Activated gamma-delta T cell treated with anti-CD3 and anti-CD28 coated beads, Interleukin-2, amount 50 U/mL, for 16 hours (primary cell): ENCODE results near the gene MPPED1.

Experiments used
- DNase-seq: peaks from one replicate; pipeline ENCODE4 v3.0.0-alpha.2; 2020; ENCODE audit warnings: low read depth

MPPED1 gene

DNA sequence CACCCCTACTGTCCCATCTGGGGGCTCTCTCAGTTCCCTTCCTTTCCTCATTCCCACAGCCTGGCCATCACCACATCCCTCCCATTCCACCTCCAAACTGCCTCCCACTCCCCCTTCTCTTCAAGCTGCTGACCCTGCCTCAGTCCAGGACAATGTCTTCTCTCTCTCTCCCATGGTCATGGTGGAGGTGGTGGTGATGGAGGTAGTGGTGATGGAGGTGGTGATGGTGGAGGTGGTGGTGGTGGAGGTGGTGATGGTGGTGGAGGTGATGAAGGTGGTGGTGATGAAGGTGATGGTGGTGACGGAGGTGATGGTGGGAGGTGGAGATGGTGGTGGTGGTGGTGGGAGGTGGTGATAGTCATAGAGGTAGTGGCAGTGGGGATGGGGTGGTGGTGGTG lies 87.0 kb downstream of the MPPED1 start:
- no peak for DNase-seq

DNA sequence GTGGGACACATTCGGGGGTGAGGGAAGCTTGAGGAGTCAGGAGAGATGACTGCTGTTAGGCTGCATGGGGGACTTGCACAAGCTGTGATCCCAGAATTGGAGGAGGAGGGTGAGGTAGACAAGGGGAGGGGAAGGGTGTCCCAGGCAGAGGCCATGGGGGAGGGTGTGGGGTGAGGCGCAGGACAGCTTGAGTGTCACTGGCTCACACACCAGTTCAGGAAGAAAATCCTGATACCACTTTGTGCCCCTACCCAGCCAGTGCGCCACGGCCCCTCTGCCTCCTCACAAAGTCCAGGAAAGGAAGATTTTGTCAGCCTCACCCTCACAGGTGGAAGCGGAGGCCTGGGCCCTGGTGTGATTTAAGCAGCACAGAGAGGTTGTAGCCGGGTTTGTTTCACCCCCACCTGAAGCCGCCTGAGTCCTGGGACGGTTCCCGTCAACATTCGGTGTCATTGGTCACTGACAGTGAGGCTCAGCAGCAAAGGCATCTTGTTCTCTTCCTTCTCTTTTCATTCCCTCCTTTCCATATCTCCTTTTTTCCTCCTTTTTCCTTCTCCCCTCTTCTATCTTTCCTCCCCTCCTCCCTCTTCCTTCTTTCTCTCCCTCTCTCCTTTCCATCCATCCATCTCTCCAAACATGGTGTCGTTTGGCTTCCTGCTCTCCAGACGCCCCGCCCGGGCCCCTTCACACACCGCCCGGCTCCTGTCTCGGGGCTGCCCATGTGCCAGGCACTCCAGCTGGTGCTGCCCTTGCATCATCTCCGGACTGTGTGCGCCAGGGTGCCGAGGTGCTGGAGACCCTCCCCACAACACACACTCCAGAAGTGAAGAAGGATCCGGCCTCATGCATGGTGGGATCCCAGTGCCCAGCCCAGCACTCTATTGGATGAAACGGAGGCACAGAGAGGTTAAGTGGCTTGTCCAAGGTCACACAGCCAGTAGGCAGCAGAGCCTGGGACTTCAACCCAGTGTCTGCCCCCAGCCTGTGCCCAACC lies 89.3 kb downstream of the MPPED1 start:
- DNase-seq, result no peak

DNA sequence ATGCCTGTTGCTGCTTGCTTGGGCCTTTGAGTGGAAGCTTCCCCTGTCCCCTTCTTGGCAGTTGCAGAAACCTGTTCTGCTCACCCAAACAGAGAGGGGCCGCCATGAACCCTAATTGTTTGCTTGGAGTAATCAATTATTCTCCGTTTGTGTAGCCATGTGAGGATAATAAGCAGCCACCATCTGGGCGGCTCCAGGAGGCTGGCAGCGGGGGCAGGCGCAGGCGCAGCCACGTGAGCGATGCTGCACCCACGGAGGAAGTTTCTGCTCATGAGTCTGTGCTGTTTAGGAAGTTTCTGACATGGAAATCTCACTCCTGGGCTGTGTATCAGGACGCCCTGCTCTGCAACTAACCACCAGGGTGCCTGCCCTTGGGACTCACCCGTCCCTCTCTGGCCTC lies 90.1 kb downstream of the MPPED1 start:
- DNase-seq, result no peak

DNA sequence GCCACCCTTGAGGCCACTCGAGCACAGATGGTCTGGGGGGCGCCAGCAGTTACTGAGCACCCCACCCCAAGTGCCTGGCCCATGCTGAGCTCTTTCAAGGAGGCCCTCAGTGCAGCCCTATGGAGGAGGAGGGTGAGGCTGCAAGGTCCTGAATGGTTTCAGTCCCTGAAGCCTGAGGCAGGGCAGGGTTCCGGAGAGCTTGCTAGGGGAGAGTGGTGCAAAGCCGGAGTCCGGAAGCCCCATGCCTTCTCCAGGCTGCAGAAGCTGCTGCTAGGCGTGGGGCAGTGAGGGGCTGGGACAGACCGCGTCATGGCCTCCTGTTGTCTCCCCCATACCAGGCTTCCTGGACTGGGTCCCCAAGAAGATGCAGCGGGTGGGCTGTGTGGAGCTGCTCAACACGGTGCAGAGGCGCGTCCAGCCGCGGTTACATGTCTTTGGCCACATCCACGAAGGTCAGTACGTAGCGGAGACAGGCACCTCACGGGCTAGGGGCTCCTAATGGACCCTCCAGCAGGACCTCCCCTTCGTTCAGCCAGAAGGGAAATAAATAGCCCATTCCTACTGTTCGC lies 90.6 kb downstream of the MPPED1 start:
- DNase-seq, result no peak

DNA sequence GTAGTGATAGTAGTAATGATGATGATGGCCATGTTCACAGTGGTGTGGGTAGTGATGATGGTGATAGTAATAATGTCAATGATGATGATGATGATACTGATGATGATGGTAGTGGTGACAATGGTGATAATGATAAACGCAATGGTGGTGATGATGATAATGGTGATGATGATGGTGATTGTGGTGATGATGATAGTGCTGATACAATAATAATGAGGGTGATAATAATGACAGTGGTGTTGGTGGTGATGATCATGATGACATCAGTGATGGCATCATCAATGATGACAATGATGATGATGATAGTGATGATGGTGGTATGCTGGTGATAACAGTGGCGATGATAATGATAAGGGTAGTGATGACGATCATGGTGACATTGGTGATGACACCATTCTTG lies 92.3 kb downstream of the MPPED1 start:
- no peak for DNase-seq

DNA sequence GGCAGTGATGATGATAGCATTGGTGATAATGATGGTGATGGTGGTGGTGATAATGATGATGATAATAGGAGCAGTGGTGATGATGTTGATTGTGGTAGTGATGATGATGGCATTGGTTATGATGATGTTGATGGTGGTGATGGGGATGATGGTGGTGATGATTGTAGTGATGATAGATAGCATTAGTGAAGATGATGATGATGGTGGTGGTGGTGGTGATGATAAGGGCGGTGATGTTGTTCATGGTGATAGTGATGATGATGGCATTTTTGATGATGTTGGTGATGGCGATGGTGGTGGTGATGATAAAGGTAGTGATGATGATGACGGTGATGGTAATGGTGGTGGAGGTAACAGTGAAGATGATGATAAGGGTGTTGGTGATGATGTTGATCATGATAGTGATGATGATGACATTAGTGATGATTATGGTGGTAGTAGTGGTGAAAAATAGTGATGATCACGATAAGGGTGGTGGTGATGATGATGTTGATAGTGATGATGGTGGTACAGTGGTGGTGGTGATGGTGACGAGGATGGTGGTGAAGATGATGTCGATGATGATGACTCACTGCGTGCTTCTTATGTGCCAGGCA lies 93.0 kb downstream of the MPPED1 start:
- DNase-seq, result no peak

DNA sequence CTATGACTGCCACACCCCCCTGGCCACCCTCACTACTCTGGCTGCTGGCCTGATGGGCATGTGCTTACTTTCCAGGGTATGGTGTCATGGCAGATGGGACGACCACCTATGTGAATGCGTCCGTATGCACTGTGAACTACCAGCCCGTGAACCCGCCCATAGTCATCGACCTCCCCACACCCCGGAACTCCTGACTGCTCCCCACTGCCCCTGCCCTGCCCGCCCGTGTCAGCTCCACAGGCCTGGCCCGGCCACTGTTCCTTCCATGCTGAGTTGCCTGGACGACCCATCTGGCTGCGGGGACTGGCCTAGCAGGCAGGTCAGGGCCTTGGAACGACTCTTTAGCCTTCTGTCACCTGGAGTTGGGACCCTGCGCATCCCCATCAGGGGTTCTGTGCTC lies 93.6 kb downstream of the MPPED1 start:
- no peak for DNase-seq

DNA sequence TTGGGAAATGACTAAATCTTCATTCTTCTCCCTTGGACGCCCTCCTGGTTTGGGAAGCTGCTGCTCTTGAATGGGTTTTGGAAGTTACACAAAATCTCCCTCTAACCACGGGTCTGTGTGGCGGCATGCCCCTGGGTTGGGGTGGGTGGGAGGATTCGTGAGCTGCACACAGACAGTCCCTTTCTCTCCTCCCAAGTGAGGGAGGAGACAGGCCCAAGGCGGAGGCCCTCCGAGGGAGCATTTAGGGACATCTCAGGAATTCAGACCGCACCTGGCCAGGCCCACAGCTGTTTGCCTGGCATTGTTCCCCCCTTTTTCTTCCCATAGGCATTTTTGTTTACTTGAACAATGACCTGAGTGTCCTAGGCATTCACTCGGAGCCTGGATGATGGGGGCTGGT lies 94.1 kb downstream of the MPPED1 start:
- DNase-seq, result no peak

DNA sequence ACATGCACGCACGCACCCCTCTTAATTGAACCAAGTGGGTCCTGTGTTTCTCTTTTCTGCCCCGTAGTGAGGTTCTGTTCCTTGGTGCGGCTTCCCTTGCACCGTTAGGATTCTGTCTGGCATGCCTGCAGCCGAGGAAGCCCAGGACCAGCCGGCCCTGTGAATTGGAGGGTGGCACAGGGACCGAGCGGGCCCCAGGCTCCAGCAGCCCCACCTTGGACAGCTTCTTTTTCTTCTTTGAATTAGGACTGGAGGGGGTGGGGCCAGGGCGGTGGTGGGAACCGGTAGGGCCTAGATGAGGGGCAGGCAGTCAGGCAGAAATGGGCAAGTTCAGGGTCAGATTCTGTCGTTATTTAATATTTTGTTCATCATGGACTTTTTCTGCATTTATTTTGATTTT lies 94.7 kb downstream of the MPPED1 start:
- no peak for DNase-seq

DNA sequence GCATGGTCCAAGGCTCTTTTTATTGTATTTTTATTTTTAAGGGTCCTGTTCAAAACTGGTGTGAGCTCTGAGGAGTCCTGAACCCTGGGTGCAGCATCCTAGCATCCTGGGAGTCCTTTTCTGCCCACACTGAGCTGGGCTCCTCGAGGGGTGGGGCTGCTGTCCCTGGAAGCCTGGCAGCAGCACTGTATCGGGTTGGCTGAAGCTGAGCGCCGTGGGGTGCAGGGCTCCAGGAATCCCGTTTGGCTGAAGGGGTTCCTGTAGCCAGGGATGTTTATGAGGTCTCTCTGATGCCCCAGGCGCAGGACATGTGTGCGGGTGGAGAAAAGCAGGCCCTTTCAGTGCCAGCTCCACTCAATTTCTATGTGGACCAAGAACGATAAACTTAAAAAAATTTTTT lies 95.4 kb downstream of the MPPED1 start:
- no peak for DNase-seq

DNA sequence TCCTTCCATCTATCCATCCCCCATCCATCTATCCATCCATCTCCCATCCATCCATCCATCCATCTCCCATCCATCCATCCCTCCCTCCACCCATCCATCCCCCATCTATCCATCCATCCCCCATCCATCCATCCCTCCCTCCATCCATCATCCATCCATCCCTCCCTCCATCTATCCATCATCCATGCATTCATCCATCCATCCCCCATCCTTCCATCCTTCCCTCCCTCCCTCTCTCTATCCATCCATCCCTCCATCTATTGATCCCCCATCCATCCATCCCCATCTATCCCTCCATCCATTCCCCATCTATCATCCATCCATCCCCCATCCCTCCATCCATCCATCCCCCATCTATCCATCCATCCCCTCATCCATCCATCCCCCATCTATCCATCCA lies 96.7 kb downstream of the MPPED1 start:
- no peak for DNase-seq

DNA sequence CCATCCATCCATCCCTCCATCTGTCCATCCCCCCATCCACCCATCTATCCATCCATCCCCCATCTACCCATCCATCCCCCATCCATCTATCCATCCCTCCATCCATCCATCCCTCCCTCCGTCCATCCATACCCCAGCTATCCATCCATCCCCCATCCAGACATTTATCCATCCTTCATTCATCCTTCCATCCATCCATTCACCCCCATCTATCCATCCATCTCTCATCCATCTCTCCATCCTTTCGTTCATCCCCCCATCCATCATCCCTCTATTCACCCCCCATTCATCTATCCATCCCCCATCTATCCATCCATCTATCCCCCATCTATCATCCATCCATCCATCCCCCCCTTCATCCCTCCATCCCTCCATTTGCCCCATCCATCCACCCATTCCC lies 97.5 kb downstream of the MPPED1 start:
- no peak for DNase-seq

DNA sequence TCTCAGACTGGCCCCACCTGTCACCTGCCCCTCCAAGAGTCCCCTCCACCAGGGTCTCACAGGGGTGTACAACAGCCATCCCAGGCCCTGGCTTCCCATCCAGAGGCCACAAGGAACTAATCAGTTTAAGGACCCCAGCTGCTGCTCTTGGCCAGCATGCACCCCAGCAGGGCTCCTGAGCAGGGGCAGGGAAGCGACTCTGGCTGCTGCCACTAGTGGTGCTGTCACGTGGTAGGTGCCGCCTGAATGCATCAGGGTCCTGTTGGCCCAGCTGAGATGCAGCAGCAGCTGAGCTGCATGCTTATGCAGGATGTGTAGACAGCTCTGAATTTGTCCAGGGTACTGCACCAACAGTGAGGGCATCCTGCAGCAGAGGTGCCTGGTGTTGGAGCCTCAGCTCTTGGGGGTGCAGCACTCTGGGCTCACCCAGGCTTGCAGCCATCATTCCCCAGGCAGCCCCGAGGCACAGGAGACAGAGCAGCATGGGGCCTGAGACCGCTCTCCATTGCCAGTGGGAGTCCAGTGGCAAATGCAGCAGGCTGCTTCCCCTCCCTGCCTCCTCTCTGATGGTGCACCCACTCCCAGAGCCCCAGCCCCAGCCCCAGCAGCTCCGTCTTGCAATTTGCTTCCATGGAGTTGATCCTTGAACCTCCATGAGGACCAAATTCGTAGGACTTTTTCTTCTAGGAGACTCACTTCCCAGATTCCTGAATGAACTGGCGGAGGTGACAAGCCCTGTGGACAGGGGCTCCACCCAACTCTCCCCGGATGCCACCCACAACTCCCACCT lies 98.7 kb downstream of the MPPED1 start:
- DNase-seq, result no peak

DNA sequence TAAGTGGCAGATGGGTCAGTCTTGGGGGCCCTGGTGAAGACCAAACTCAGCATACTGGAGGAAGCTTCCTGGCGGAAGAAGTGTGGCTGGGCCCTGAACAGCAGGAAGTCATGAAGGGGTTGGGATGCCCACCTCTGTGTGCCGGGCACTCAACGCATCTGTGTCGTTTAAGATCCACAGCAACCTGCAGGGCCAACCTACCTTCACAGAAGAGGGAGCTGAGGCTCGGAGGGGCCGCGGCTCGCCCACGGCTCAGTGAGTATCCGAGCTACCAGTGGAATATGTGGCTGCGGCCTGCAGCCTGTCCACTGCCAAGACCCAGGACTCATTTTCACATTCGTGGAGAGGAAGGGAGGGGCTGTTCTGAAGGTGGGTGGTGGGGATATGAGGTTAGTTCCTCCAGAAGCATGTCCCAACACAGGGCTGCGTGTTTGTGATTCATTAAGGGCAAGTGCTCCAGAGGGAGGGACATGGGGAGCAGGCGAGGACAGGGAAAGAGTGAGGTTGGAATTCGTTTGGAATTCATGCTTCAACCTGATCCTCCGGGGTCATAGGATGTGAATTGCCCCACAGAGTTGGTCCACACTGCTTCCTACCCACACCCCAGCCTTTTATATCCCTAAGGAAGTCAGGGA lies 99.6 kb downstream of the MPPED1 start:
- no peak for DNase-seq

DNA sequence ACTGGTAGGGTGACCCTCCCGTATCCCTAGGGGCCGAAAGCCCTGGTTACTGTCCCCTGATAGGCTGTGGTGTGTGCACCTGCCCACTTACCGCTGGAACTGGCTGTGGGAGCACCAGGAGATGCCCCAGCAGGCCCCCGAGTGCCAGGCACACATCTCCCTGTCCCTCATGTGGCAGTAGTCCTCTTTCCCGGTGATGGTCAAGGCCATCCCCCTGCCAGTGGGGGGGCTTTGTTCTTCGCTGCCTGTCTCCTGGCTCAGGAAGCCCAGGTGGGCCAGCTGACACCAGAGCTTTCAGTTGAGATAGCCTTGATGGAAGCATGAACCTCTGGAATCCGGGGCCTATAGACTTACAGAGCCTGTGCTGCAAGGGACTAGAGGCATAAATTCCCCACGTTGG lies 100.5 kb downstream of the MPPED1 start:
- no peak for DNase-seq

DNA sequence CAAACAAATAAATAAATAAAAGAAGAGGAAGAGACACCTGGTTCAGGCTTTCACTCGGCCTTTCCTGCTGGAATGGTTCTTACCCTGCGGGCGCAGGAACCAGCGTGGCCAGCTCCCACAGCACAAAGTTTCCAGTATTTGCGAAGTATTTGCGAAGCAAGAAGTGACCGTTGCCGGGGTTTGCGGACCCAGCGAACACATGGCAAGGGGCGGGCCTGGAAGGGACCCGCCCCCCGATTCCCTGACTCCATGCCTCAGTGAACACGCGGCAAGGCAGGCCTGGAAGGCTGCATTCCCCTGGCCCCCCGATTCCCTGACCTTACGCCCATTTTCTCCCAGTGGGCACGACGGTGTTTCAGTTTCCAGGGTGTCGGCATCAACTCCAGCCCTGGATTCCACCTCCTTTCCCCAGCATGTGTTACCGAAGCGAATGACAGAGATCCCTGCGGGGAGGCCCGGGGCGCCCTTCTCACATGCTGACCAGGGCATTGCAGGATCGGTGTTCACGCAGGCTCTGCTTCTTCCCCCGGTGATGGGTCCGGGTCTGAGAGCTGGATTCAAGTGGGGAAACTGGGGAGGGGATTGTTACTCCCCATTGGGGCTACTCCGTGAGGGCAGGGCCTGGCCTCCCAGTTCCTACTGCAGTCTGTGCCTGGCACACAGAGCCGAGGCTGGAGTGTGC lies 102.8 kb downstream of the MPPED1 start:
- no peak for DNase-seq

DNA sequence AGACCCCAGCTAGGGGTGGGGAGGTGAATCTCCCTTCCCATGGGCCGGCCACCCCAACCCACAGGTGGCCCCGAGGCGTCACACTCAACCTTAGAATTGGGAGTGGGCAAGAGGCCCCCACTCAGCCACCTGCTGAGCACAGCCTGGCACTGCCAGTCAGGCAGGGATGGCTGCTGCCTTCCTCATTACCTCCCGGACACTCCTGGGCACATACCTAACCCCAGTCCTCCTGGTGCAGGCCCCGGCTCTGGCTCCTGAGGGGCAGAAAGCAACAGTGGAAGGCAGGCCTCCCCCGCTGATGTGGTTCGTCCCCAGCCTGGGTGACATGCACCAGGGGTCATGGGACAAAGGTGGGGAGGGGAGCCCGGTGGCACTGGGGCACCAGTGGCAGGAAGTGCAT lies 103.6 kb downstream of the MPPED1 start:
- DNase-seq, result no peak

DNA sequence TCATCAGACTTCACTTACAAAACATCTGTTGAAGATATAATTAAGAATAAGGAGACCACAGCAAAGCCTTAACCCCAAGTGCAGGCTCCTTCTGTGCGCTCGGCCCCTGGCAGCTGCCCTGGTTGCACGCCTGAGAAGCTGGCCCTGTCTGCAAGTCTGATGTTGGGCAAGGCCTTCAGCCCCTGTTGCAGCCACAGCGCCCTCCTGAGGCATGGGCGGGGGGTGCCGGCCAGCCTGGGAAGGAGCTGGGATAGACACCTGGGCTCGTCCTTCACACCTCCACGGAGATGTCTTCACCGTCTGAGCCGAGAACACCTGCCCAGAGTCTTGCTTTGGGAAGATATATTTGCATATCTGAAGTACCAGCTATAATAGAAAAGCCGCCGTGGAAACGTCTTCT lies 104.1 kb downstream of the MPPED1 start:
- DNase-seq, result no peak

DNA sequence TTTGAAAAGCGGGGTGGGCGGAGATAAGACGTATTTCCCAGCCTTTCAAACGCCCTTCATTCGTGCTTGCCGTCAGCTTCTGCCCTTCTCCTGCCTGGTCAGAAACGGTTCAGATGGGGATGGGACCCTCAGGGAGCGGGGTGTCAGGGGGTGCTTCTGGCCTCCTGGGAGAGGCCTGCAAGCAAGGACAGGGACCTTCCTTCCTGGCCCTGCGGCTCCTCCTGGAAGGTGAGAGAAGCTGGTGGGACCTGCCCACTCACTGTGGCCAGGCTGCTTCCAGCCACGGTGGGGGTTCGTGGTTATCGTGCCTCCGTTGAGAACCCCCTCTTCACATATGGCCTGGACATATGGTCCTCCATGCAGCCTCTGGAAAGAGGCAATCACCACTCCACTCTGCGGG lies 104.6 kb downstream of the MPPED1 start:
- DNase-seq, result no peak

DNA sequence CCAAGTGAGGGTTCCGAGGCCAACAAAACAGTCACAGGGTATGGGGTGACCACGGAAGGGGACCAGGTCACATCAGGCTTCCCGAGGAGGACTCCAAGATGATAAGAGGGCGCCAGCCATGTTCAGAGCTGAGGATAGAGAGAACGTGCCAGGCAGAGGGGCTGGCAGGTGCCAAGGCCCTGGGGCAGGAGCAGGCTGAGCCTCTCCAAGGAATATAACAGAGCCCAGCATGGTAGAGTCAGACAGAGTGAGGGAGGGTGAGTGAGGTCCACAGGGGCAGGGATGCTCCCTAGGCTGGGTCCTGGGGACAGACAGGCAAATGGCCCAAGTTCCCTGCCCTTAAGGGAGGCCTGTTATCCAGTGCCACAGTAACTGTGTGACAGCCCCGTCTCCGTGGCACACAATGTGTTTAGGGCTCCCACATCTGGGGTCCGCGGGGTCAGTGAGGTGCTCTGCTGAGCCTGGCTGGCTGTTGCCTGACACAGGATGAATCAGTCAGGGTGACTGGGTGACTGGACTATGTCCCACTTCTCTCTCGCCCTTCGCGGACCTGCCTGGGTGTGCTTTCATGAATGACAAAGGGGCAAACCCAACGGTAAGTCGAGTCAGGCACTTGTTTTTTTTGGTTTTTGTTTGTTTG lies 105.3 kb downstream of the MPPED1 start:
- DNase-seq, result no peak

DNA sequence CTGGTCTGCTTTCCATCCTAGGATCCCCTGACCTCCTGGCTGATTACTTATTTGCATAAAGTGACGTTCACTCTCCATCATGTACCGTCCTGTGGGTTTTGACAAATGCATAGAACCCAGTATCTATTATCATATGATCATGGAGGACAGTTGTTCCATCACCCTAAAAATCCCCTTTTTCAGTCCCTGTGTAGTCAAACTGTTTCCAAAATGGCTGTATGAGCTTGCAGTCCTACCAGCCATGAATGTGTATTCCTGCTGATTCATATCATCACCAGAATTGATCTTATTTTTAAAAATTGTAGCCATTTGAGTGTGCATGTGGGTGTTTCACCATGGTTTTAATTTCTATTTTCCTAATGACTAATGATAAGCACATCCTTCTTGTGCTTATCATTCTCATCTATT lies 108.8 kb downstream of the MPPED1 start:
- DNase-seq, result no peak
